ENCODE results near the gene PDX1. TPM values are rescaled to one million over a fixed set of nuclear protein-coding genes. Genes with fewer than 3 reads are reported as not detected.

Gene PDX1
- total and polyA plus RNA-seq, 4 experiments from 2014 or later: not detected

- no peaks in the 10 kb centered on the region for H3K36me3 ChIP-seq (ENCODE audit: insufficient read depth, low read length)
- H3K4me3 Mint-ChIP-seq: peak within 1 kb of the TSS; percentile 38 to 71 (median 64)
- peaks cover 41% of the 10 kb centered on the region for H3K27me3 ChIP-seq (ENCODE audit: insufficient read depth, low read length)
- peaks cover 5% of the 10 kb centered on the region for H3K4me1 ChIP-seq (ENCODE audit: insufficient read depth, low read length)
- H3K36me3 Mint-ChIP-seq: no peaks in the 10 kb centered on the region
- intact Hi-C loops (cut with micrococcal nuclease): no loop called here
- CTCF ChIA-PET (ENCODE audit: partially characterized antibody): interaction anchor here (1.0 kb wide), 2 partner anchors 7 to 14 kb away, joined by 3 read pairs; no protein-coding TSS in a partner anchor
- H3K4me1 Mint-ChIP-seq: peaks cover 6 to 46% (median 18%) of the 10 kb centered on the region in 4 donors
- H3K9me3 ChIP-seq (ENCODE audit: control insufficient read depth in 1 of 2, low read length in 2 of 2): no peaks in the 10 kb centered on the region
- H3K27ac ChIP-seq (ENCODE audit: low read depth, low read length): no peak within 1 kb of the TSS
- peaks cover 0 to 1% (median 0%) of the 10 kb centered on the region in 8 donors for H3K9me3 Mint-ChIP-seq
- H3K4me3 ChIP-seq (ENCODE audit: low read length in 2 of 2): no peak within 1 kb of the TSS
- H3K27ac Mint-ChIP-seq: no peak within 1 kb of the TSS
- no peak for DNase-seq
- POLR2A ChIA-PET (ENCODE audit: partially characterized antibody): no interaction called here
- H3K27me3 Mint-ChIP-seq: peaks cover 59 to 65% of the 10 kb centered on the region in 2 donors
Observed at GRCh38 chr13:27969082-27969865, 49.5 kb downstream of the PDX1 start, which contains the start of gene CDX2. CDX2 (minus strand) TSS chr13:27969315; CDS start chr13:27969006, 309 bp downstream.

DNA sequence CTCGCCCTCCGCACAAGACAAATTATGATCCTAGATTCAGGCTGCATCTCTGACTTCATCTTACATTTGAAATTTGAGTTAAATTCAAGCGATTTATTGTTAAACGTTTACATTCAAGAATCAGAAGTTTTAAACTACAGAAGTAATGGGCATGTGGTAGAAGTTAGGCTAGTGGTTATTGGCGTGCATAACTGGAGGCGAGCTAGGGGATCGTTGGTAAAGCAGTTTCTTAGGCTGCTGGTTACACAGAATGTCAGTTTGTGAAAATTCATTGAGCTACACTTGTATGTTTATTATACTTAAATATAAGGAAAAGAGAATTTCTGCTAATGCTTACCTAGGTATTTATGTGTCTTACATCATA lies 50.0 kb downstream of the PDX1 start:
- Histone ChIP-seq H3K9me3 (ENCODE audit: control insufficient read depth in 1 of 2, low read length in 2 of 2) (no peaks in the 10 kb centered on the region), H3K4me1 (ENCODE audit: insufficient read depth, low read length) (peaks cover 5% of the 10 kb centered on the region), H3K27ac (ENCODE audit: low read depth, low read length) (no peak overlapping the region), H3K36me3 (ENCODE audit: insufficient read depth, low read length) (no peaks in the 10 kb centered on the region), H3K4me3 (ENCODE audit: low read length in 2 of 2) (no peak overlapping the region), H3K27me3 (ENCODE audit: insufficient read depth, low read length) (peaks cover 41% of the 10 kb centered on the region)
- intact Hi-C loops (cut with micrococcal nuclease): no loop called here
- ChIA-PET CTCF (ENCODE audit: partially characterized antibody) (interaction anchor here (1.0 kb wide), 2 partner anchors 8 to 14 kb away, joined by 3 read pairs; no protein-coding TSS in a partner anchor), POLR2A (ENCODE audit: partially characterized antibody) (no interaction called here)
- H3K9me3 Mint-ChIP-seq: peaks cover 0 to 1% (median 0%) of the 10 kb centered on the region in 8 donors
- peaks cover 6 to 46% (median 18%) of the 10 kb centered on the region in 4 donors for H3K4me1 Mint-ChIP-seq
- peaks cover 63 to 68% of the 10 kb centered on the region in 2 donors for H3K27me3 Mint-ChIP-seq
- H3K27ac Mint-ChIP-seq: no peak overlapping the region
- H3K36me3 Mint-ChIP-seq: no peaks in the 10 kb centered on the region
- peak overlapping the region in 2 of 8 donors; percentile 1 to 39 for H3K4me3 Mint-ChIP-seq
- no peak for DNase-seq

DNA sequence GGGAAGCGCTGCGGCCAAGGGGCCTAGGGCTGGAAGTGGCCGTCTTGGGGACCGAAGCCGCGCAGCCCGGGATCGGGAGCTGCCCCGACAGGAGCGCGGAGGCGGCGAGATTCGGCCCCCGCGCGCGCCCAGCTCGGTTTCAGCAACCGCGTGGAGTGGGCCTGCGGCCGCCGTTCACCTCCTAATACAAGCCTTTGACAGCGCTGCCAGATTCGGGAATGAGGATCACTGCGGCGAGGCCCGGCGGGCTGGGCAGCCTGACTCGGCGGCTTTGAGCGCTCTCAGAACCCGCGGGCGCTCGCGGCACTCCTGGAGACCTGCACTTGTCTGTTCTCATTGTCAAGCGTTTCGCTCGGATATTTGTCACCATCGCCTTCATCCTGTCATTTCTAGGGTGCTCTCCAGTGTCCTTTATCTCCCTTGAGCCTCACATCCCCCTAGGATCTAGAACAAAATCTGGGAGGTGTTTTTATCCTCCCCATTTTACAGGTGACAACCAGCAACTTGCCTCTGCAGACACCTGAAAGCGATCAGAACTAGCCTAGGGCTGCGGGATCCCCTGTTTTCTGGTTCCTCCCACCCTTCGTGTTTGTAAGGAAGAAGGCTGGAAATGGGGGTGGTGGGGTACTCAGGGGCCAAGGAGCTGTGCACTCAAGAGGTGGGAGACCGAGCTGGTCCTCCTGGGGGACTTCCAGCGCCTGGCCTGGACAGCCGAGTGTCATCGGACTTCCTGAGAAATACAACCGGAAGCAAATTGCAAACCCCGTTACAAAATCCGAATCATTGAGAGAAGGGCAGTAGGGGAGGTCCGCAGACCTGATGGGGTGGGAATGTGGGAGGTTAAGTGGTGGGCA lies 50.8 kb downstream of the PDX1 start:
- peaks cover 5% of the 10 kb centered on the region for H3K4me1 ChIP-seq (ENCODE audit: insufficient read depth, low read length)
- CTCF ChIA-PET (ENCODE audit: partially characterized antibody): interaction anchor here (1.0 to 1.4 kb wide), 3 partner anchors 9 to 13 kb away, joined by 3 read pairs; no protein-coding TSS in a partner anchor
- H3K9me3 ChIP-seq (ENCODE audit: control insufficient read depth in 1 of 2, low read length in 2 of 2): no peaks in the 10 kb centered on the region
- peaks cover 6 to 48% (median 18%) of the 10 kb centered on the region in 4 donors for H3K4me1 Mint-ChIP-seq
- H3K36me3 ChIP-seq (ENCODE audit: insufficient read depth, low read length): no peaks in the 10 kb centered on the region
- no peak for DNase-seq
- H3K27me3 Mint-ChIP-seq: peaks cover 64 to 68% of the 10 kb centered on the region in 2 donors
- intact Hi-C loops (cut with micrococcal nuclease): no loop called here
- peaks cover 0 to 2% (median 0%) of the 10 kb centered on the region in 8 donors for H3K9me3 Mint-ChIP-seq
- POLR2A ChIA-PET (ENCODE audit: partially characterized antibody): no interaction called here
- peak overlapping the region in 2 of 8 donors; percentile 3 to 14 for H3K4me3 Mint-ChIP-seq
- peaks cover 39% of the 10 kb centered on the region for H3K27me3 ChIP-seq (ENCODE audit: insufficient read depth, low read length)
- H3K27ac Mint-ChIP-seq: no peak overlapping the region
- no peaks in the 10 kb centered on the region for H3K36me3 Mint-ChIP-seq
- no peak overlapping the region for H3K4me3 ChIP-seq (ENCODE audit: low read length in 2 of 2)
- no peak overlapping the region for H3K27ac ChIP-seq (ENCODE audit: low read depth, low read length)

GRCh38 chr13:27971236-27971645 lies 51.4 kb downstream of the PDX1 start:
- Histone ChIP-seq H3K36me3 (ENCODE audit: insufficient read depth, low read length) (no peaks in the 10 kb centered on the region), H3K4me3 (ENCODE audit: low read length in 2 of 2) (no peak overlapping the region), H3K4me1 (ENCODE audit: insufficient read depth, low read length) (peaks cover 5% of the 10 kb centered on the region), H3K27ac (ENCODE audit: low read depth, low read length) (no peak overlapping the region), H3K27me3 (ENCODE audit: insufficient read depth, low read length) (peaks cover 37% of the 10 kb centered on the region), H3K9me3 (ENCODE audit: control insufficient read depth in 1 of 2, low read length in 2 of 2) (no peaks in the 10 kb centered on the region)
- Mint-ChIP-seq H3K27ac (no peak overlapping the region), H3K27me3 (peaks cover 63 to 66% of the 10 kb centered on the region in 2 donors), H3K9me3 (peaks cover 0 to 4% (median 0%) of the 10 kb centered on the region in 8 donors), H3K4me1 (peaks cover 6 to 48% (median 18%) of the 10 kb centered on the region in 4 donors), H3K36me3 (no peaks in the 10 kb centered on the region), H3K4me3 (peak overlapping the region in 1 of 8 donors; percentile 48)
- no peak for DNase-seq
- ChIA-PET POLR2A (ENCODE audit: partially characterized antibody) (no interaction called here), CTCF (ENCODE audit: partially characterized antibody) (interaction anchor here (1.4 kb wide), 1 partner anchor 13 kb away, joined by 3 read pairs; no protein-coding TSS in a partner anchor)
- intact Hi-C loops (cut with micrococcal nuclease): no loop called here

DNA sequence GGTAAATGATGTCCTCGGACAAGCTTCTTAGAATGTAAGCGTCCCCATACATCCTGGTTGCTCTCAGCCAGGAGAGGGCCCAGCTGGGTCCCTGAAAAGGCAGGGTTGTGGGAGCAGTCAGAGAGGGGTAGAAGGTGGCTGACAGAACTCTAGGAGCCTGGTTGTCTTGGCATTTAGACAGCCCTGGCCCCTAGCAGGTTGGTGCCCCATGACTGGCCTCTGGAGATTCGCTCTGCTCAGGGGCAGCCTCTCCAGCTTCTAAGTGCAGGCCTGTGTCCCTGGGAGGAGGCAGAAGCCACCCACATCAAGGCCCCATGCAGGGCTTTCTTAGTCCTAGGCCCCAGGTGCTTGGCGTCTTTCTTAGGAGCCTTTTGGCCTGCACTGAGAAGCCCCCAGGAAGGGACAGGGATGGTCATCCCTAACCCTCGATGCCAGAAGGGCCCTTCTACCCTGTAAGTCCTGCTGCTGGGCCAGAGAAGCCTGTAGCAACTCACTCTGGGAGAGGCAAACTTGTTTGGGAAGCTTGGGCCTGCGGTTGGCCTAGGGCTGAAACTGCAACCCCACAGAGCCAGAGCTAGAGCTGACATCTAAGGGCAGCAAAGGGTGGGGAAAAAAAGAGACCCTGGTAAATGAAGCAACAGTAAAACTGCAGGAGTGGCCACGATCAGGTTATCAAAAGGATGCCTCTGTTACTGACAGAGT lies 52.1 kb downstream of the PDX1 start:
- POLR2A ChIA-PET (ENCODE audit: partially characterized antibody): no interaction called here
- Histone ChIP-seq H3K27me3 (ENCODE audit: insufficient read depth, low read length) (peaks cover 37% of the 10 kb centered on the region), H3K27ac (ENCODE audit: low read depth, low read length) (no peak overlapping the region), H3K9me3 (ENCODE audit: control insufficient read depth in 1 of 2, low read length in 2 of 2) (no peaks in the 10 kb centered on the region), H3K4me1 (ENCODE audit: insufficient read depth, low read length) (peaks cover 5% of the 10 kb centered on the region), H3K36me3 (ENCODE audit: insufficient read depth, low read length) (no peaks in the 10 kb centered on the region), H3K4me3 (ENCODE audit: low read length in 2 of 2) (no peak overlapping the region)
- Mint-ChIP-seq H3K27ac (no peak overlapping the region), H3K9me3 (peaks cover 0 to 4% (median 0%) of the 10 kb centered on the region in 8 donors), H3K4me1 (peaks cover 6 to 44% (median 18%) of the 10 kb centered on the region in 4 donors), H3K36me3 (no peaks in the 10 kb centered on the region), H3K27me3 (peaks cover 63 to 69% of the 10 kb centered on the region in 2 donors), H3K4me3 (no peak overlapping the region)
- DNase-seq: no peak
- intact Hi-C loops (cut with micrococcal nuclease): no loop called here
- CTCF ChIA-PET (ENCODE audit: partially characterized antibody): interaction anchor here (1.4 kb wide), 1 partner anchor 12 kb away, joined by 3 read pairs; no protein-coding TSS in a partner anchor

DNA sequence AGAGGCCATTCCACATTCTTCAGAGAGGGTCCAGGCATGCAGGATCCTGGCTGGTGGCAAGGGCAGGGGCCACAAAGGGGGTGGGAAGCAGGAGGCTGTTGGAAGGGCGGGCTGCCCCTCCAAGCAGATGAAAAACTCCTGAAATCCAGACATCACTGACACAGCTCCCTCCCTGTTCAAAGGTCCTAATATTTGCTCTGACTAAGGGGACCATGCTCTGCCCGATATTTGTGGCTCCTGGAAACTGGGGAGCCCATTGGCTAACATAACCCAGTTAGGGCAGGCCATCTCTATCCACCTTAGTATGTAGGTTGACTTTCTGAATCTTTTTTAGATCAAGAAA lies 52.6 kb downstream of the PDX1 start:
- Mint-ChIP-seq H3K4me1 (peaks cover 6 to 43% (median 15%) of the 10 kb centered on the region in 4 donors), H3K9me3 (peaks cover 0 to 4% (median 0%) of the 10 kb centered on the region in 8 donors), H3K4me3 (no peak overlapping the region), H3K27me3 (peaks cover 64% of the 10 kb centered on the region in 2 donors), H3K36me3 (no peaks in the 10 kb centered on the region), H3K27ac (no peak overlapping the region)
- H3K36me3 ChIP-seq (ENCODE audit: insufficient read depth, low read length): no peaks in the 10 kb centered on the region
- no peak overlapping the region for H3K4me3 ChIP-seq (ENCODE audit: low read length in 2 of 2)
- no peak overlapping the region for H3K27ac ChIP-seq (ENCODE audit: low read depth, low read length)
- no peak for DNase-seq
- peaks cover 5% of the 10 kb centered on the region for H3K4me1 ChIP-seq (ENCODE audit: insufficient read depth, low read length)
- H3K9me3 ChIP-seq (ENCODE audit: control insufficient read depth in 1 of 2, low read length in 2 of 2): no peaks in the 10 kb centered on the region
- peaks cover 32% of the 10 kb centered on the region for H3K27me3 ChIP-seq (ENCODE audit: insufficient read depth, low read length)
- intact Hi-C loops (cut with micrococcal nuclease): no loop called here
- POLR2A ChIA-PET (ENCODE audit: partially characterized antibody): no interaction called here
- CTCF ChIA-PET (ENCODE audit: partially characterized antibody): interaction anchor here (4.0 kb wide), 1 partner anchor 12 kb away, joined by 19 read pairs; no protein-coding TSS in a partner anchor
